Measurements from ENCODE around the gene ALDH6A1.

ALDH6A1 gene

DNA sequence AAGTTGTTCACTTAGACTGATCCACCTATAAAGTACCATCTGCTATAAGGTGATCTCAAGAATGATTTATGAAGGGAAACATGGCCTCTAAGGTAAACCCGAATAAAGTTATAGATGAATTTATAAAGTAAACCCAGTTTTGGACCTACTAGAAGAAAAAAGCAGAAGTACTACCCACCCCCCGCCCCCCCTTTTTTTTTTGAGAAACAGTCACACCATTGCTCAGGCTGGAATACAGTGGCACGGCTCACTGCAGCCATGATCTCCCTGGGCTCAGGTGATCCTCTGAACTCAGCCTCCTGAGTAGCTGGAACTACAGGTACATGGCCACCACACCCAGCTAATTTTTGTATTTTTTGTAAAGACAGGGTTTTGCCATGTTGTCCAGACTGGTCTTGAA, 69.1 kb downstream of the ALDH6A1 start:
- no peak overlapping the region for H3K18ac ChIP-seq (ENCODE audit: low read length)

DNA sequence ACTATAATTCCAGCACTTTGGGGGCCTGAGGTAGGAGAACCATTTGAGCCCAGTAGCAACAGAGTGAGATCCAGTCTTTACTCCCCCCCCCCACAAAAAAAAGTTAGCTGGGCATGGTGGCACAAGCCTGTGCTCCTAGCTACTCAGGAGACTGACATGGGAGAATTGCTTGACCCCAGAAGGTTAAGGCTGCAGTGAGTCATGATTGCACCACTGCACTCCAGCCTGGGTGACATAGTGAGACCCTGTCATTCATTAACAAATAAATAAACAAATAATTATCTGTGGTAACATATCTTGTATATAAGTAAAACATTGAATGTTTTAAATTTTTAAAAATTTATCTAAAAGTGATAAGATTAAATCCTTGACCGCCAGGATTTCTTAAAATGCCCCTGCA, 70.0 kb downstream of the ALDH6A1 start:
- no peak overlapping the region for H4K12ac ChIP-seq (ENCODE audit: low read depth, low read length)
- no peak overlapping the region for H3K4me2 ChIP-seq (ENCODE audit: low read length)
- H3K27me3 ChIP-seq (ENCODE audit: insufficient read depth, low read length) = no peaks in the 10 kb centered on the region
- no peak for DNase-seq
- no peak overlapping the region for H2BK12ac ChIP-seq (ENCODE audit: low read length)
- H3K79me1 ChIP-seq (ENCODE audit: low read length) = peaks cover 5% of the 10 kb centered on the region
- H3K4ac ChIP-seq (ENCODE audit: low read depth, low read length) = no peak overlapping the region
- no peak overlapping the region for H3K9ac ChIP-seq (ENCODE audit: low read length)
- no peak overlapping the region for H3K18ac ChIP-seq (ENCODE audit: low read length)
- H3K23ac ChIP-seq (ENCODE audit: low read length) = no peak overlapping the region
- peaks cover 5% of the 10 kb centered on the region for H3K79me2 ChIP-seq (ENCODE audit: control insufficient read depth, insufficient read depth, low read length, poor library complexity)
- WGBS (ENCODE audit: extremely low coverage, insufficient coverage, insufficient read length) = no CpG with 5 or more reads among the region's 1 CpG
- H2BK120ac ChIP-seq (ENCODE audit: insufficient read depth, low read length, poor library complexity) = no peak overlapping the region
- H2BK5ac ChIP-seq (ENCODE audit: low read depth, low read length, poor library complexity) = no peak overlapping the region
- no peaks in the 10 kb centered on the region for H3K9me3 ChIP-seq (ENCODE audit: insufficient read depth, low read depth, low read length)
- no peak overlapping the region for H3K14ac ChIP-seq (ENCODE audit: low read length)
- H4K8ac ChIP-seq (ENCODE audit: low read depth, low read length) = no peak overlapping the region
- no peak overlapping the region for H3K4me3 ChIP-seq (ENCODE audit: low read depth, low read length)
- H2AK5ac ChIP-seq (ENCODE audit: low read length) = no peak overlapping the region
- no peak overlapping the region for H3K27ac ChIP-seq (ENCODE audit: low read depth, low read length)
- peaks cover 2 to 5% of the 10 kb centered on the region in 2 experiments for H3K36me3 ChIP-seq (ENCODE audit: control insufficient read depth in 1 of 2, insufficient read depth in 2 of 2, low read length in 2 of 2)
- no peak overlapping the region for H4K91ac ChIP-seq (ENCODE audit: low read depth, low read length)
- peaks cover 0 to 2% of the 10 kb centered on the region in 2 experiments for H3K4me1 ChIP-seq (ENCODE audit: control insufficient read depth in 1 of 2, insufficient read depth in 2 of 2, low read length in 2 of 2)
- H2AFZ ChIP-seq (ENCODE audit: insufficient read depth, low read length, poor library complexity) = no peak overlapping the region

More for the DNA sequence above, 69.1 kb downstream of the ALDH6A1 start:
- peaks cover 5% of the 10 kb centered on the region for H3K79me1 ChIP-seq (ENCODE audit: low read length)
- H2BK120ac ChIP-seq (ENCODE audit: insufficient read depth, low read length, poor library complexity) = no peak overlapping the region
- no peaks in the 10 kb centered on the region for H3K27me3 ChIP-seq (ENCODE audit: insufficient read depth, low read length)
- H4K91ac ChIP-seq (ENCODE audit: low read depth, low read length) = no peak overlapping the region
- no peak overlapping the region for H3K27ac ChIP-seq (ENCODE audit: low read depth, low read length)
- H3K4me3 ChIP-seq (ENCODE audit: low read depth, low read length) = no peak overlapping the region
- H3K23ac ChIP-seq (ENCODE audit: low read length) = no peak overlapping the region
- peaks cover 2% of the 10 kb centered on the region in 2 experiments for H3K4me1 ChIP-seq (ENCODE audit: control insufficient read depth in 1 of 2, insufficient read depth in 2 of 2, low read length in 2 of 2)
- H3K9ac ChIP-seq (ENCODE audit: low read length) = no peak overlapping the region
- H2BK5ac ChIP-seq (ENCODE audit: low read depth, low read length, poor library complexity) = no peak overlapping the region
- H2AFZ ChIP-seq (ENCODE audit: insufficient read depth, low read length, poor library complexity) = no peak overlapping the region
- H2AK5ac ChIP-seq (ENCODE audit: low read length) = no peak overlapping the region
- H2BK12ac ChIP-seq (ENCODE audit: low read length) = no peak overlapping the region
- no peak overlapping the region for H3K14ac ChIP-seq (ENCODE audit: low read length)
- no peak overlapping the region for H4K12ac ChIP-seq (ENCODE audit: low read depth, low read length)
- peaks cover 0 to 3% of the 10 kb centered on the region in 2 experiments for H3K36me3 ChIP-seq (ENCODE audit: control insufficient read depth in 1 of 2, insufficient read depth in 2 of 2, low read length in 2 of 2)
- peaks cover 5% of the 10 kb centered on the region for H3K79me2 ChIP-seq (ENCODE audit: control insufficient read depth, insufficient read depth, low read length, poor library complexity)
- no CpG with 5 or more reads among the region's 3 CpGs for WGBS (ENCODE audit: extremely low coverage, insufficient coverage, insufficient read length)
- H3K9me3 ChIP-seq (ENCODE audit: insufficient read depth, low read depth, low read length) = no peaks in the 10 kb centered on the region
- no peak overlapping the region for H4K8ac ChIP-seq (ENCODE audit: low read depth, low read length)
- no peak overlapping the region for H3K4me2 ChIP-seq (ENCODE audit: low read length)
- no peak for DNase-seq
- H3K4ac ChIP-seq (ENCODE audit: low read depth, low read length) = no peak overlapping the region

DNA sequence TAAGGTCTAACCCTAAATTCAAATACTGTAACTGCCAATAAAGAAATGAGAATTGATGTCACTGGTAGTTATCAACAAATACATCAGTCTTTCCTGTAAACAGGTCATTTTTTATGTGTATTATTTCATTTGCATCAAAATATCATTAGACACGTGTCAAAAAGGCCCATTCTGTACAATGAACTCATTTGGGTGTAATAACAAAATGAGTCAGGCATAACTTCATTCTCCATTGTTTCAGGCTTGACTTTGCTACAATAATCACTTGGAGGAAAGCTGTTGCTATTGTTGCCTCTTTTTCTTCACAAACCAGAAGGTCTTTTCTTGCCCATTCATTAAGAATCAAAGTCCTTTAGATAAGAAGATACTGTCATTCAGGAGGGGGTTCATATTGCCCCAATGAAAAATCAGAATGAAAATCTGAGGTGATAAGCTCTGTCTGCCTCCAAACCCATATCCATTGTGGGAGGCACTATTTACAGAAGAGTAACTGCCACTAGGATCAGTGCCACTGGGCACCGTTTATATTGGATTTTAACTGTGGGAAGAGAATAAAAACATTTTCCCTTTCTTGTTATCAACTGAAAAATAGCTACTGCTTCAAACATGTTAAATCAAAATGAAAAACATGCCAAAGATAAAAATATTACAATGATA, 75.3 kb downstream of the ALDH6A1 start:
- Histone ChIP-seq H3K79me2 (ENCODE audit: control insufficient read depth, insufficient read depth, low read length, poor library complexity) (no peaks in the 10 kb centered on the region), H4K8ac (ENCODE audit: low read depth, low read length) (no peak overlapping the region), H2BK5ac (ENCODE audit: low read depth, low read length, poor library complexity) (no peak overlapping the region), H3K36me3 (ENCODE audit: control insufficient read depth in 1 of 2, insufficient read depth in 2 of 2, low read length in 2 of 2) (peaks cover 4 to 10% of the 10 kb centered on the region in 2 experiments), H3K4me3 (ENCODE audit: low read depth, low read length) (no peak overlapping the region), H2BK120ac (ENCODE audit: insufficient read depth, low read length, poor library complexity) (no peak overlapping the region), H2BK12ac (ENCODE audit: low read length) (no peak overlapping the region), H3K79me1 (ENCODE audit: low read length) (no peaks in the 10 kb centered on the region), H3K18ac (ENCODE audit: low read length) (no peak overlapping the region), H4K91ac (ENCODE audit: low read depth, low read length) (no peak overlapping the region), H3K27ac (ENCODE audit: low read depth, low read length) (no peak overlapping the region), H3K9me3 (ENCODE audit: insufficient read depth, low read depth, low read length) (no peaks in the 10 kb centered on the region), H3K4me1 (ENCODE audit: control insufficient read depth in 1 of 2, insufficient read depth in 2 of 2, low read length in 2 of 2) (no peaks in the 10 kb centered on the region), H3K27me3 (ENCODE audit: insufficient read depth, low read length) (no peaks in the 10 kb centered on the region), H4K12ac (ENCODE audit: low read depth, low read length) (no peak overlapping the region), H3K23ac (ENCODE audit: low read length) (no peak overlapping the region), H3K14ac (ENCODE audit: low read length) (no peak overlapping the region), H2AK5ac (ENCODE audit: low read length) (no peak overlapping the region), H3K4me2 (ENCODE audit: low read length) (no peak overlapping the region), H3K4ac (ENCODE audit: low read depth, low read length) (no peak overlapping the region), H3K9ac (ENCODE audit: low read length) (no peak overlapping the region), H2AFZ (ENCODE audit: insufficient read depth, low read length, poor library complexity) (no peak overlapping the region)
- DNase-seq = no peak
- no CpG with 5 or more reads among the region's 2 CpGs for WGBS (ENCODE audit: extremely low coverage, insufficient coverage, insufficient read length)
